Adrenal gland (tissue), 12 donors: ENCODE data around the gene POLR1H. TPM values are rescaled to one million over a fixed set of nuclear protein-coding genes. Genes with fewer than 3 reads are reported as not detected.

Source experiments
- DNase-seq, 7 donors: peaks; one replicate each; pipeline ENCODE4 v3.0.0-alpha.2; 2019 to 2020
- H3K27ac ChIP-seq, 5 donors: fragments of 200-600 bp; sonication (generic) in 4 of 5; 1 replicate in 3 of 5; 2 replicates in 2 of 5; pipeline versions ENCODE4 v1.5.1 to v1.8.0; 2016 to 2020; ENCODE audit warnings: mild to moderate bottlenecking in 1 of 5
- H3K27me3 ChIP-seq: fragments of 200-600 bp; 2 replicates; pipeline ENCODE4 v1.8.0; 2021
- H3K36me3 ChIP-seq, 2 donors: fragments of 200-600 bp; replicated peaks in 1 of 2; 1 replicate in 1 of 2; 2 replicates in 1 of 2; pipeline versions ENCODE4 v1.5.1 to v1.8.0; 2018 to 2022
- H3K4me1 ChIP-seq, 2 donors: fragments of 200-600 bp; replicated peaks in 1 of 2; 1 replicate in 1 of 2; 2 replicates in 1 of 2; pipeline versions ENCODE4 v1.5.1 to v1.8.0; 2018 to 2021
- H3K4me3 ChIP-seq, 4 donors: fragments of 200-600 bp; sonication (generic) in 3 of 4; one replicate each; pipeline ENCODE4 v1.5.1; 2016 to 2018
- H3K9me3 ChIP-seq, 3 donors: fragments of 200-600 bp; sonication (generic) in 1 of 3; replicated peaks in 1 of 3; 1 replicate in 2 of 3; 2 replicates in 1 of 3; pipeline versions ENCODE4 v1.5.1 to v1.8.0; 2016 to 2021
- POLR2A ChIP-seq, 2 donors: fragments of 450-650 bp; IDR thresholded peaks; one replicate each; pipeline ENCODE4 v1.6.1; 2017; ENCODE audit warnings: antibody characterized with exemption in 2 of 2, mild to moderate bottlenecking in 2 of 2, moderate library complexity in 1 of 2
- WGBS, 4 donors: extraction: QIAGEN DNeasy Blood & Tissue Kit in 2 of 4; methylation state at CpG; one replicate each; pipeline versions ENCODE4 v1.1.5 to v1.1.7; 2013 to 2017; 5-methylcytosine and 5-hydroxymethylcytosine counted together
- intact Hi-C, 2 donors: fragments of 100-400 bp; cut with DNase I; formaldehyde crosslinking; loops; one replicate each; pipeline versions ENCODE4 v1.14.1 to v1.15.0; 2022 to 2023
- polyA plus RNA-seq, 3 donors: library from polyadenylated mRNA; stranded (reverse); fragments of 200-250 nt in 2 of 3; fragments of 350-450 nt in 1 of 3; fragmentation: Illumina TruSeq in 1 of 3; extraction: RNeasy Lipid Tissue Mini Kit (QIAGEN cat#74804) in 1 of 3; gene quantifications; one replicate each; pipeline ENCODE4 v1.2.3, GENCODE V29; 2013 to 2014
- total RNA-seq, 9 donors: library from RNA; depleted of rRNA in 4 of 9; stranded (reverse); fragments of >200 nt in 4 of 9; fragments of 120-200 nt in 1 of 9; fragmentation: NEBNext Ultra II Directional in 1 of 9; extraction: Animal tissue kit (Norgen Biotek cat#: 25700) in 1 of 9; gene quantifications; one replicate each; pipeline versions ENCODE4 v1.1.0 to v1.2.4, GENCODE V29; 2013 to 2023
- TF ChIP-seq, protein P1 (sequence below), 6 experiments: fragments of 450-650 bp in 4 of 6; fragments of 200-600 bp in 2 of 6; sonication (generic) in 1 of 6; IDR thresholded peaks; 1 replicate in 5 of 6; 2 replicates in 1 of 6; pipeline versions ENCODE4 v1.5.1 to v1.8.0; 2016 to 2021; ENCODE audit warnings: antibody characterized with exemption in 6 of 6, mild to moderate bottlenecking in 2 of 6, moderate library complexity in 1 of 6
- donor health status: healthy with polysubstance abuse.
- donor health status: Bipolar disorder and iron deficiency.
- donor health status: DM: yes; HTN: yes; CAD: no.
- donor health status: DM: no; HTN: no; CAD: no.
- donor health status: DM: no; HTN: no; CAD: no.
- donor health status: DM: yes; HTN: yes; CAD: no.

The POLR1H gene
- total and polyA plus RNA-seq, 12 donors, result 6.8 to 75.1 (median 32.4) TPM

DNA sequence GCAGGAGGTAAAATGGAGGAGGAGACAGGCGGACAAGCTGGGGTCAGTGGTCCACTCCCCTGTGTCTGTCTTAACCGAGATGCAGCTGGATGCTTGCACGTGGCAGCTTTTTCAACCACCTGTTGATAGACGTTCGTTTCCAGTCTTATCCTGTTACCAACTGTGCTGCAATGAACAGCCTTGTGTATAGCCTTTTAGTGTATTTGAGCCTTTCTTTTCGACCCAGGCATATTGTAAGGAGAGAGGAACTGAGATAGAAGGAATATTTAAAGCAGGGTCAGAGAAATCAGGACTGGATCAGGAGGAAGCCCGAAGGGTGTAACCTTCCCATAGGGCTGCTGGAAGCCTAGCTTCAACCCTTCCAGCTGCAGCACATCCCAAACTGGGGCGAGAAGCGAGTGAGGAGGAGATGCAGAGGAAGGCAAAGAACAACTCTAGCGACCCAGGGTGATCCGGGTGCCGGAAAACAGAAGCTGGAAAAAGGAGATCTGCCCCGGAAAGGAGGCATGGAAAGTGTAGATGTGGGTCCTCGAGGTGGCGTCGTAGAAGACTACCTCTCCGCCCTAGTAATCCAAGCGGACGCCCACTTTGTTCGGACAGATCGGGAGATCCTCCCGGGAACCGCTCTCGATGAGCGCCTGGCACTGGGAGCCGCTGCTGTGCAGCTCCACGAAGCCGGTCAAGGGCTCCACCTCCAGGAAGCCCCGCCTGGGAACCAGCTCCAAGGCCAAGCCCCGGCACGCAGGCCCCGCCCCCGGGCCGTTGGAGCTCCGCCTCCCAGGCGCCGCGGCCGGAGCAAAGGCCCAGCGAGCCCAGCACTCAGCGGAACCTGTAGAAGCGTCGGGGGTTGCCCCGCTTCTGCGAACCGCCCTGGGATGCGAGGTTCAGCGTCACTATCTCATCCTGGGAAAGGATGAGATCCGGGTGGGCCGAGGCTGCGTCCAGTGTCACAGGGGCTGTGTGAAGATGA is 40.7 kb downstream of the POLR1H start:
- no peaks in the 10 kb centered on the region for H3K27me3 ChIP-seq
- intact Hi-C loops, result no loop called here
- peak overlapping the region in 2 of 4 donors; percentile 27 to 48 for H3K4me3 ChIP-seq
- H3K27ac ChIP-seq, result peak overlapping the region in 4 of 5 donors; percentile 27 to 86 (median 77)
- H3K36me3 ChIP-seq, result no peaks in the 10 kb centered on the region
- peak; percentile 90 to 96 (median 94) for DNase-seq
- peaks cover 18 to 25% of the 10 kb centered on the region in 2 donors for H3K4me1 ChIP-seq
- WGBS, 4 donors, result 2 to 5% (median 3%) methylated on average over 21 to 51 of the region's 51 CpGs
- TF ChIP-seq, protein P1, sequence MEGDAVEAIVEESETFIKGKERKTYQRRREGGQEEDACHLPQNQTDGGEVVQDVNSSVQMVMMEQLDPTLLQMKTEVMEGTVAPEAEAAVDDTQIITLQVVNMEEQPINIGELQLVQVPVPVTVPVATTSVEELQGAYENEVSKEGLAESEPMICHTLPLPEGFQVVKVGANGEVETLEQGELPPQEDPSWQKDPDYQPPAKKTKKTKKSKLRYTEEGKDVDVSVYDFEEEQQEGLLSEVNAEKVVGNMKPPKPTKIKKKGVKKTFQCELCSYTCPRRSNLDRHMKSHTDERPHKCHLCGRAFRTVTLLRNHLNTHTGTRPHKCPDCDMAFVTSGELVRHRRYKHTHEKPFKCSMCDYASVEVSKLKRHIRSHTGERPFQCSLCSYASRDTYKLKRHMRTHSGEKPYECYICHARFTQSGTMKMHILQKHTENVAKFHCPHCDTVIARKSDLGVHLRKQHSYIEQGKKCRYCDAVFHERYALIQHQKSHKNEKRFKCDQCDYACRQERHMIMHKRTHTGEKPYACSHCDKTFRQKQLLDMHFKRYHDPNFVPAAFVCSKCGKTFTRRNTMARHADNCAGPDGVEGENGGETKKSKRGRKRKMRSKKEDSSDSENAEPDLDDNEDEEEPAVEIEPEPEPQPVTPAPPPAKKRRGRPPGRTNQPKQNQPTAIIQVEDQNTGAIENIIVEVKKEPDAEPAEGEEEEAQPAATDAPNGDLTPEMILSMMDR (IDR thresholded peaks at IDR 0.05), result no peak
- TF ChIP-seq POLR2A (IDR thresholded peaks at IDR 0.05), result peak; percentile 60 to 96
- H3K9me3 ChIP-seq, result no peaks in the 10 kb centered on the region

DNA sequence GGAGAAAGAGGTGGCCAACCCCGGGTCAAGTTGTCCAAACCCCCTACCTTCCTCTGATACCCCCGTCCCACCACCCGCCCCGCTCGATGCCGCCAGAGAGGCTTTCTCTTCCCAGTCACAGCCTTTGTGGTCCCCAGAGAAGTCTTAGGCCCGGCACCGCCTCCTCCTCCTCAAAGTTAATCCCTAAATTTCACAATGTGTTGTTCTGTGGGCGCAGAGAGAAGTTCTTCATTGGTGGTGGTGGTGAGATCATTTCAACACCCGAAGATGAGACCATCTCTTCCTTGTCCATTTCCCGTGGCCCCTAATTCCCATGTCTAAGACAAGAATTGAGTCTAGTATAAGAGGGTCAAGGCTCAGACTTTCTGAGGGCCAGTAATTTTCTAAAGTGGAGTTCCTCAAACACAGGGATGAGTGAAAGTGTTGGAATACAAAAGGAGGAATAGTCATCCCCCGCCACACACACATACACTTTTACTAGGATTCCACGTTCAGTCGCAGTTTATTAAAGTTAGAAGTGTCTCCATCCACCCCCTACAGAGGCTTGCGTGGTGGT is 41.4 kb downstream of the POLR1H start:
- Histone ChIP-seq H3K9me3 (no peaks in the 10 kb centered on the region), H3K4me3 (peak overlapping the region in 2 of 4 donors; percentile 27 to 48), H3K27me3 (no peaks in the 10 kb centered on the region), H3K4me1 (peaks cover 18 to 25% of the 10 kb centered on the region in 2 donors), H3K36me3 (no peaks in the 10 kb centered on the region), H3K27ac (peak overlapping the region in 3 of 5 donors; percentile 73 to 86 (median 81))
- intact Hi-C loops, result no loop called here
- no peak for TF ChIP-seq POLR2A (IDR thresholded peaks at IDR 0.05)
- TF ChIP-seq, protein P1 (IDR thresholded peaks at IDR 0.05), result no peak
- WGBS, 4 donors, result 47 to 55% (median 48%) methylated on average over 12 to 15 of the region's 15 CpGs
- peak in 2 of 7 donors; percentile 33 to 59 for DNase-seq

DNA sequence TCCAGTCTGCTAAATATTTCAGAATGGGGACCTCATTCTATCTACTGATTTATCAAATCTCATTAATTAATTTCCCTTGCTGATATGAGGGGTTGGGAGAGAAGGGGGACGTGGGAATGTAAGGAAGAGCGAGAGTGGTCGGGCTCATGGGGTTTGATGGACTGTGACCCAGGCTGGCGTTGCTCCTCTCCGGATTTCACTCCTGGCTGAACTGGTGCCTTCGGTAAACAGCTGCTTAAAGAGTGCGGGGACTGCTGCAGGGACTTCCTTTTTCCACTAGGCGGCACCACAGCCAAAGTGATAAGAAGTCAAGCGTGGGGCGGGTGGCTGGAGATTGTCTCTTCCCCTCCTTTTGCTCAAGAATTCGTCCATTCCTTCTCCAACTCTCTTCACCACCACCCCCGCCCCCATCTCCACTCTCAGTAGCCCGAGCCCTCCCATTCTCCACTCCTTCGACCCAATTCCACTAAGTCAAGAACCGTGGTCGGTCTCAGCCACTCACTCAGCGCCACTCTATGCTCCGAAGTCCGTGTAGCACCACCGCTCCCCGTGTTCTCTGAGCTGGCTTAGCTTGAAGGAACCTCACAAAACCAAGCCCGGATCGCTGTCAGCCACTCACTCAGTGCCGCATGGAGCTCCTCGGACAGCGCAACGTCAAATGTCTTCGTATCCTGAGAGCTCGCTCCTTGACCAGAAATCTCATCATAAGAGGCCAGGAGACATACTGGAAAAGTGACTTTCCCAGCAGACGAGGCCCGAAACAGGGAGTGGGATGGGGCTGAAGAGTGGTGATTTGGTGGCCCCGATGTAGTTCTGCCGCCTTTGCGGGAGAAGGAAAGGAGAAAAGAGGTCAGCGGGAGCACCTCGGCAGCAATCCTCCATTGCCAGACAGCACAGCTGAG is 42.2 kb downstream of the POLR1H start:
- peak in 1 of 2 donors; percentile 62 for TF ChIP-seq POLR2A (IDR thresholded peaks at IDR 0.05)
- TF ChIP-seq, protein P1 (IDR thresholded peaks at IDR 0.05), result peak; percentile 86 to 98 (median 96)
- Histone ChIP-seq H3K9me3 (no peaks in the 10 kb centered on the region), H3K4me3 (peak overlapping the region in 3 of 4 donors; percentile 29 to 60 (median 31)), H3K27me3 (no peaks in the 10 kb centered on the region), H3K4me1 (peaks cover 18 to 25% of the 10 kb centered on the region in 2 donors), H3K27ac (peak overlapping the region in 3 of 5 donors; percentile 73 to 86 (median 81)), H3K36me3 (no peaks in the 10 kb centered on the region)
- DNase-seq, result peak; percentile 85 to 97 (median 94)
- intact Hi-C loops, result no loop called here
- WGBS, 4 donors, result 3 to 7% (median 5%) methylated on average over 29 to 36 of the region's 36 CpGs
